Panc1 (cell line): ENCODE results near the gene CSNK1E. TPM values are rescaled to one million over a fixed set of nuclear protein-coding genes. Genes with fewer than 3 reads are reported as not detected.

Experiments used
- ATAC-seq: fragments of 200-7000 bp; cut with Tn5 transposase; 2 replicates; pipeline ENCODE4 v1.9.1; 2020; ENCODE audit warnings: mild to moderate bottlenecking, moderate library complexity
- BruUV-seq: library from RNA; stranded (reverse); fragments of 400-500 nt; replicated peaks from 2 replicates; lab custom pipeline; 2021; lab: Mats Ljungman, UMichigan
- CTCF ChIA-PET: fragments of 300-600 bp; sonication (Branson Sonifier 250); formaldehyde crosslinking; loops from one replicate; lab custom pipeline; 2022; ENCODE audit warnings: antibody characterized with exemption; lab: Charles Lee
- POLR2A ChIA-PET: fragments of 300-600 bp; sonication (Branson Sonifier 250); formaldehyde crosslinking; loops from one replicate; lab custom pipeline; 2022; ENCODE audit warnings: antibody characterized with exemption; lab: Charles Lee
- DNase-seq: peaks from one replicate; pipeline ENCODE4 v3.0.0-alpha.2; 2010; ENCODE audit warnings: low read depth, low spot score
- H3K27ac ChIP-seq: 2 replicates; pipeline ENCODE4 v1.5.1; 2011; ENCODE audit warnings: mild to moderate bottlenecking, low read length, inconsistent platforms
- H3K27me3 ChIP-seq: fragments of 200-500 bp; sonication (Bioruptor generic); 2 replicates; pipeline ENCODE4 v1.6.0; 2014; ENCODE audit warnings: low read length, inconsistent platforms; ENCODE audit not compliant: control insufficient read depth, insufficient read depth
- H3K36me3 ChIP-seq: fragments of 200-500 bp; sonication (Bioruptor generic); 2 replicates; pipeline ENCODE4 v1.5.1; 2014; ENCODE audit warnings: inconsistent platforms, mild to moderate bottlenecking, low read length, moderate library complexity; ENCODE audit not compliant: control insufficient read depth, insufficient read depth
- H3K4me1 ChIP-seq: 2 replicates; pipeline ENCODE4 v1.5.1; 2011; ENCODE audit warnings: inconsistent platforms, mild to moderate bottlenecking, low read length, moderate library complexity; ENCODE audit not compliant: control insufficient read depth, insufficient read depth
- H3K4me3 ChIP-seq, 2 experiments: 2 replicates each; pipeline ENCODE4 v1.5.1; 2011 to 2012; ENCODE audit warnings: low read depth in 2 of 2, low read length in 2 of 2, mild to moderate bottlenecking in 2 of 2, inconsistent platforms in 1 of 2, moderate library complexity in 1 of 2
- H3K9me3 ChIP-seq: fragments of 200-500 bp; sonication (Bioruptor generic); 2 replicates; pipeline ENCODE4 v1.5.1; 2014; ENCODE audit warnings: low read depth, mild to moderate bottlenecking, inconsistent platforms, low read length, moderate library complexity; ENCODE audit not compliant: control insufficient read depth, insufficient read depth
- CTCF ChIP-seq: fragments of 450-650 bp; IDR thresholded peaks from 2 replicates; pipeline ENCODE4 v1.5.1; 2017; ENCODE audit warnings: mild to moderate bottlenecking
- POLR2AphosphoS5 ChIP-seq: IDR thresholded peaks from 2 replicates; pipeline ENCODE4 v1.6.1; 2012; ENCODE audit warnings: mild to moderate bottlenecking, low read depth, low read length, moderate library complexity
- REST ChIP-seq, 2 experiments: IDR thresholded peaks; 2 replicates each; pipeline ENCODE4 v1.6.1; 2011 to 2012; ENCODE audit warnings: low read depth in 2 of 2, control low read depth in 1 of 2, low read length in 1 of 2, mild to moderate bottlenecking in 1 of 2, moderate library complexity in 1 of 2; ENCODE audit not compliant: insufficient read depth in 1 of 2
- SIN3A ChIP-seq: IDR thresholded peaks from 2 replicates; pipeline ENCODE4 v1.6.1; 2012; ENCODE audit warnings: low read depth, mild to moderate bottlenecking, low read length, moderate library complexity, borderline replicate concordance; ENCODE audit not compliant: insufficient read depth
- TCF7L2 ChIP-seq: IDR thresholded peaks from 2 replicates; pipeline ENCODE4 v1.6.1; 2011; ENCODE audit warnings: mild to moderate bottlenecking, low read depth, low read length, inconsistent platforms
- in situ Hi-C: cut with HindIII; loops from 2 replicates; pipeline ENCODE4 v1.10.0; 2016; ENCODE audit warnings: low sequenced_read_pairs, low pct_unique_long_range_greater_than_20kb
- intact Hi-C: fragments of 100-400 bp; cut with micrococcal nuclease; formaldehyde crosslinking; loops from one replicate; pipeline ENCODE4 v1.10.0; 2022; ENCODE audit not compliant: unreplicated experiment
- total RNA-seq: library from RNA; stranded (reverse); gene quantifications from one replicate; pipeline ENCODE4 v1.2.1, GENCODE V29; 2021; ENCODE audit not compliant: unreplicated experiment

The CSNK1E gene
- total RNA-seq, 1 experiment from 2014 or later: 115 TPM

- no peak for TF ChIP-seq SIN3A
- no peak for TF ChIP-seq REST (IDR thresholded peaks at IDR 0.05; ENCODE audit: insufficient read depth in 1 of 2, low read depth in 2 of 2, low read length in 1 of 2)
- TF ChIP-seq CTCF: no peak
- no peak for TF ChIP-seq TCF7L2
- TF ChIP-seq POLR2AphosphoS5: no peak
- Histone ChIP-seq H3K27me3 (no peaks in the 10 kb centered on the region), H3K27ac (no peak overlapping the region), H3K4me3 (no peak overlapping the region), H3K36me3 (no peaks in the 10 kb centered on the region), H3K9me3 (no peaks in the 10 kb centered on the region), H3K4me1 (no peaks in the 10 kb centered on the region)
- BruUV-seq: no TSS peak
- POLR2A ChIA-PET: interaction anchor here (0.7 kb wide), 1 partner anchor 30 kb away, joined by 4 read pairs; no protein-coding TSS in a partner anchor
- in situ Hi-C loops (no loop called here), intact Hi-C loops (no loop called here)
- no peak for DNase-seq
- no peak for ATAC-seq
- CTCF ChIA-PET: no interaction called here
Observed at GRCh38 chr22:38325587-38325986, 8.4 kb upstream of the CSNK1E start.

- Histone ChIP-seq H3K27me3 (no peaks in the 10 kb centered on the region), H3K27ac (no peak overlapping the region), H3K36me3 (peaks cover 5% of the 10 kb centered on the region; the same call in 1 of the 2 replicates), H3K4me3 (no peak overlapping the region), H3K9me3 (no peaks in the 10 kb centered on the region), H3K4me1 (peaks cover 11% of the 10 kb centered on the region)
- TF ChIP-seq POLR2AphosphoS5: no peak
- TF ChIP-seq CTCF: no peak
- TF ChIP-seq SIN3A: no peak
- TF ChIP-seq REST (IDR thresholded peaks at IDR 0.05; ENCODE audit: insufficient read depth in 1 of 2, low read depth in 2 of 2, low read length in 1 of 2): no peak
- no peak for TF ChIP-seq TCF7L2
- ATAC-seq: no peak
- intact Hi-C loops: no loop called here
- no peak for DNase-seq
- in situ Hi-C loops: no loop called here
- POLR2A ChIA-PET: interaction anchor here (0.6 kb wide), 1 partner anchor 237 kb away, joined by 3 read pairs; the partner anchor contains the start of gene SLC16A8
- CTCF ChIA-PET: no interaction called here
- BruUV-seq: no TSS peak
Observed at GRCh38 chr22:38320605-38321402, 3.6 kb upstream of the CSNK1E start.
